GM12878 (cell line): ENCODE measurements around the gene MRPL49. TPM values are rescaled to one million over a fixed set of nuclear protein-coding genes. Genes with fewer than 3 reads are reported as not detected.

Experiments
- ASH2L ChIP-seq: fragments of 300-600, 200-600 bp; sonication (generic); IDR thresholded peaks from 2 replicates; pipeline ENCODE4 v1.6.1; 2017; ENCODE audit warnings: low read depth, mild to moderate bottlenecking, borderline replicate concordance
- CEBPZ ChIP-seq: fragments of 150-350 bp; IDR thresholded peaks from 2 replicates; pipeline ENCODE4 v1.6.1; 2016; ENCODE audit warnings: low read depth, low read length
- CREM ChIP-seq: IDR thresholded peaks from 2 replicates; pipeline ENCODE4 v1.6.1; 2014; ENCODE audit warnings: antibody characterized with exemption, low read depth
- EED ChIP-seq: sonication (generic); IDR thresholded peaks from 2 replicates; pipeline ENCODE4 v1.6.1; 2016; ENCODE audit warnings: antibody characterized with exemption, low read depth
- ELK1 ChIP-seq: IDR thresholded peaks from 2 replicates; pipeline ENCODE4 v1.6.1; 2012; ENCODE audit warnings: low read depth, low read length, improper control_type of control experiment
- ETV6 ChIP-seq, 2 experiments: fragments of 450-650 bp in 1 of 2; IDR thresholded peaks in 1 of 2; conservative IDR thresholded peaks in 1 of 2; 2 replicates each; pipeline ENCODE4 v1.6.1; 2014; ENCODE audit warnings: antibody characterized with exemption in 1 of 2, borderline replicate concordance in 1 of 2, low read depth in 1 of 2, mild to moderate bottlenecking in 1 of 2, moderate library complexity in 1 of 2
- JUNB ChIP-seq: IDR thresholded peaks from 2 replicates; pipeline ENCODE4 v1.6.1; 2016; ENCODE audit warnings: antibody characterized with exemption, mild to moderate bottlenecking
- JUND ChIP-seq: IDR thresholded peaks from 2 replicates; pipeline ENCODE4 v1.6.1; 2012; ENCODE audit warnings: low read depth, mild to moderate bottlenecking, low read length, improper control_type of control experiment, moderate library complexity
- KAT2A ChIP-seq: conservative IDR thresholded peaks from 2 replicates; pipeline ENCODE4 v1.6.1; 2011; ENCODE audit warnings: low read depth, low read length; ENCODE audit not compliant: control insufficient read depth
- KDM1A ChIP-seq: fragments of 200-600 bp; sonication (generic); IDR thresholded peaks from 2 replicates; pipeline ENCODE4 v1.6.1; 2016; ENCODE audit warnings: borderline replicate concordance
- KLF5 ChIP-seq: fragments of 450-650 bp; IDR thresholded peaks from 2 replicates; pipeline ENCODE4 v1.6.1; 2014; ENCODE audit warnings: mild to moderate bottlenecking; ENCODE audit not compliant: partially characterized antibody
- LARP7 ChIP-seq: fragments of 450-650 bp; IDR thresholded peaks from 2 replicates; pipeline ENCODE4 v1.6.1; 2017; ENCODE audit warnings: mild to moderate bottlenecking
- MYB ChIP-seq: fragments of 150-350 bp; IDR thresholded peaks from 2 replicates; pipeline ENCODE4 v1.6.1; 2014; ENCODE audit warnings: mild to moderate bottlenecking, low read depth, low read length, borderline replicate concordance
- NR2C1 ChIP-seq: fragments of 450-650 bp; IDR thresholded peaks from 2 replicates; pipeline ENCODE4 v1.6.1; 2017; ENCODE audit warnings: antibody characterized with exemption, mild to moderate bottlenecking, moderate library complexity
- PAX5 ChIP-seq: IDR thresholded peaks from 2 replicates; pipeline ENCODE4 v1.6.1; 2011; ENCODE audit warnings: low read depth, low read length, borderline replicate concordance
- PAX8 ChIP-seq: fragments of 450-650 bp; IDR thresholded peaks from 2 replicates; pipeline ENCODE4 v1.6.1; 2017; ENCODE audit warnings: mild to moderate bottlenecking, moderate library complexity
- PML ChIP-seq: IDR thresholded peaks from 2 replicates; pipeline ENCODE4 v1.6.1; 2012; ENCODE audit warnings: low read length, inconsistent platforms
- POLR2AphosphoS5 ChIP-seq: IDR thresholded peaks from 2 replicates; pipeline ENCODE4 v1.6.1; 2011; ENCODE audit warnings: mild to moderate bottlenecking, low read length, inconsistent platforms
- POU2F2 ChIP-seq: IDR thresholded peaks from 3 replicates; pipeline ENCODE4 v1.6.1; 2011; ENCODE audit warnings: low read depth, mild to moderate bottlenecking, low read length, borderline replicate concordance
- RCOR1 ChIP-seq: conservative IDR thresholded peaks from 2 replicates; pipeline ENCODE4 v1.6.1; 2012; ENCODE audit warnings: low read depth, low read length, improper control_type of control experiment
- RELB ChIP-seq: fragments of 450-650 bp; IDR thresholded peaks from 2 replicates; pipeline ENCODE4 v1.6.1; 2017; ENCODE audit warnings: low read depth, mild to moderate bottlenecking, moderate library complexity
- SIN3A ChIP-seq: IDR thresholded peaks from 2 replicates; pipeline ENCODE4 v1.6.1; 2012; ENCODE audit warnings: low read depth, low read length, improper control_type of control experiment
- SPI1 ChIP-seq: IDR thresholded peaks from 2 replicates; pipeline ENCODE4 v1.6.1; 2011; ENCODE audit warnings: low read depth, mild to moderate bottlenecking, low read length, moderate library complexity, borderline replicate concordance; ENCODE audit not compliant: insufficient read depth
- STAT3 ChIP-seq: IDR thresholded peaks from 2 replicates; pipeline ENCODE4 v1.6.1; 2011; ENCODE audit warnings: low read depth, low read length, improper control_type of control experiment
- SUPT20H ChIP-seq: IDR thresholded peaks from 2 replicates; pipeline ENCODE4 v1.6.1; 2011; ENCODE audit warnings: low read depth, mild to moderate bottlenecking, low read length, moderate library complexity, borderline replicate concordance; ENCODE audit not compliant: control insufficient read depth
- ZNF217 ChIP-seq: fragments of 450-650 bp; IDR thresholded peaks from 2 replicates; pipeline ENCODE4 v1.6.1; 2017; ENCODE audit warnings: antibody characterized with exemption, mild to moderate bottlenecking
- ZNF24 ChIP-seq: fragments of 450-650 bp; IDR thresholded peaks from 2 replicates; pipeline ENCODE4 v1.6.1; 2017; ENCODE audit warnings: antibody characterized with exemption, mild to moderate bottlenecking
- polyA plus RNA-seq, 11 experiments: library from polyadenylated mRNA; depleted of rRNA in 4 of 11; unstranded in 6 of 11; stranded (reverse) in 5 of 11; fragments of >200 nt; fragmentation: Nextera tagmentation in 4 of 11; fragmentation: Illumina TruSeq in 1 of 11; extraction: Ambion mirVana in 4 of 11; extraction: Trizol in 1 of 11; gene quantifications; 1 replicate in 1 of 11; 2 replicates in 10 of 11; pipeline versions ENCODE4 v1.2.1 to v1.2.3, GENCODE V29; 2011 to 2016; ENCODE audit warnings: inconsistent platforms in 2 of 11, missing spikeins in 2 of 11, low read depth in 1 of 11
- total RNA-seq, 4 experiments: library from RNA; depleted of rRNA in 3 of 4; stranded (reverse); fragments of >200 nt in 3 of 4; fragmentation: Illumina TruSeq in 1 of 4; extraction: Trizol in 1 of 4; gene quantifications; 2 replicates each; pipeline versions ENCODE4 v1.2.1 to v1.2.3, GENCODE V29; 2013 to 2021

Gene MRPL49
- total and polyA plus RNA-seq, 10 of the 15 experiments (the other 5 are each of a cell fraction or from before 2014, with no cell fraction given) = 42.0 to 116 (median 71.7) TPM

GRCh38 chr11:65132238-65132987 is 10.3 kb downstream of the MRPL49 start (continued):
- TF ChIP-seq CEBPZ = no peak
- no peak for TF ChIP-seq MYB
- no peak for TF ChIP-seq LARP7
- TF ChIP-seq ELK1 = no peak
- TF ChIP-seq POLR2AphosphoS5 = no peak
- TF ChIP-seq NR2C1 = no peak
- TF ChIP-seq JUNB = no peak
- no peak for TF ChIP-seq RCOR1
- TF ChIP-seq PAX5 = peak; percentile 56; the same call in 1 of the 2 replicates
- no peak for TF ChIP-seq PAX8
- no peak for TF ChIP-seq SUPT20H
- no peak for TF ChIP-seq ASH2L
- TF ChIP-seq JUND = no peak
- no peak for TF ChIP-seq STAT3
- no peak for TF ChIP-seq KAT2A
- no peak for TF ChIP-seq CREM
- no peak for TF ChIP-seq RELB
- TF ChIP-seq ZNF24 = no peak
- TF ChIP-seq POU2F2 = peak; percentile 89
- TF ChIP-seq EED = peak; percentile 45
- no peak for TF ChIP-seq SIN3A
- TF ChIP-seq KDM1A = no peak
- TF ChIP-seq KLF5 = no peak
- TF ChIP-seq ETV6 (conservative IDR thresholded peaks at IDR 0.05 in 1 of 2, IDR thresholded peaks at IDR 0.05 in 1 of 2; ENCODE audit: borderline replicate concordance in 1 of 2, low read depth in 1 of 2) = no peak
- TF ChIP-seq ZNF217 = no peak
- peak; percentile 47; the same call in 1 of the 2 replicates for TF ChIP-seq PML
- TF ChIP-seq SPI1 = 0 out of 2 replicates have a peak, but pooled peaks have one; percentile 23
